HEK293 (cell line): ENCODE data around the gene STAC.

ENCODE experiments used
- CTCF ChIA-PET: fragments of 350-600 bp; formaldehyde crosslinking; extraction: SDS; loops from one replicate; lab custom pipeline; 2021; ENCODE audit warnings: antibody characterized with exemption; lab: Yijun Ruan, JAX
- POLR2A ChIA-PET: fragments of 300-600 bp; formaldehyde crosslinking; extraction: SDS; loops from one replicate; lab custom pipeline; 2020; ENCODE audit warnings: antibody characterized with exemption, inconsistent platforms; lab: Yijun Ruan, JAX
- H3K27ac ChIP-seq: fragments of 200-500 bp; sonication (Bioruptor generic); 2 replicates; pipeline ENCODE4 v1.5.1; 2014; ENCODE audit warnings: low read depth, low read length, control low read depth, inconsistent platforms; ENCODE audit errors: extremely low read depth
- H3K36me3 ChIP-seq, 2 experiments: fragments of 200-500 bp in 1 of 2; sonication (Bioruptor generic) in 1 of 2; 1 replicate in 1 of 2; 2 replicates in 1 of 2; pipeline ENCODE4 v1.5.1; 2014 to 2017; ENCODE audit warnings: inconsistent platforms in 2 of 2, low read length in 2 of 2; ENCODE audit not compliant: control insufficient read depth in 2 of 2, insufficient read depth in 1 of 2
- H3K4me1 ChIP-seq: fragments of 200-500 bp; sonication (Bioruptor generic); 2 replicates; pipeline ENCODE4 v1.5.1; 2014; ENCODE audit warnings: mild to moderate bottlenecking, low read length, inconsistent platforms; ENCODE audit not compliant: control insufficient read depth, insufficient read depth
- H3K4me3 ChIP-seq: 2 replicates; pipeline ENCODE4 v1.5.1; 2011; ENCODE audit warnings: low read depth, mild to moderate bottlenecking, control low read depth, low read length, moderate library complexity
- H3K9me3 ChIP-seq: fragments of 200-500 bp; sonication (Bioruptor generic); 2 replicates; pipeline ENCODE4 v1.5.1; 2014; ENCODE audit warnings: low read depth, low read length, inconsistent platforms; ENCODE audit not compliant: control insufficient read depth, insufficient read depth
- FEZF1 ChIP-seq: fragments of 450-650 bp; formaldehyde crosslinking; IDR thresholded peaks from 2 replicates; pipeline ENCODE4 v1.5.1; 2016; ENCODE audit warnings: missing biosample characterization, missing genetic modification characterization
- GLI4 ChIP-seq: fragments of 450-650 bp; formaldehyde crosslinking; IDR thresholded peaks from 2 replicates; pipeline ENCODE4 v1.5.1; 2016; ENCODE audit warnings: missing biosample characterization, missing genetic modification characterization
- HOXA7 ChIP-seq: sonication (generic); formaldehyde crosslinking; IDR thresholded peaks from 2 replicates; pipeline ENCODE4 v1.8.1; 2022; ENCODE audit warnings: missing genetic modification reagents, borderline replicate concordance
- SALL2 ChIP-seq: fragments of 450-650 bp; formaldehyde crosslinking; IDR thresholded peaks from 2 replicates; pipeline ENCODE4 v1.5.0; 2017; ENCODE audit warnings: missing biosample characterization, mild to moderate bottlenecking, missing genetic modification characterization, borderline replicate concordance
- SCRT1 ChIP-seq: fragments of 450-650 bp; formaldehyde crosslinking; IDR thresholded peaks from 2 replicates; pipeline ENCODE4 v1.5.1; 2016; ENCODE audit warnings: missing biosample characterization, missing genetic modification characterization, borderline replicate concordance
- SP7 ChIP-seq: fragments of 450-650 bp; formaldehyde crosslinking; IDR thresholded peaks from 2 replicates; pipeline ENCODE4 v1.5.1; 2016; ENCODE audit warnings: missing biosample characterization, missing genetic modification characterization
- TRIM28 ChIP-seq: IDR thresholded peaks from 2 replicates; pipeline ENCODE4 v1.6.1; 2011; ENCODE audit warnings: low read length, control low read depth, borderline replicate concordance
- ZBTB20 ChIP-seq: fragments of 450-650 bp; formaldehyde crosslinking; IDR thresholded peaks from 2 replicates; pipeline ENCODE4 v1.5.1; 2016; ENCODE audit warnings: missing biosample characterization, missing genetic modification characterization
- ZEB2 ChIP-seq: fragments of 450-650 bp; formaldehyde crosslinking; IDR thresholded peaks from 2 replicates; pipeline ENCODE4 v1.5.1; 2016; ENCODE audit warnings: missing biosample characterization, missing genetic modification characterization
- ZNF140 ChIP-seq: fragments of 450-650 bp; formaldehyde crosslinking; IDR thresholded peaks from 2 replicates; pipeline ENCODE4 v1.5.1; 2016; ENCODE audit warnings: missing biosample characterization, missing genetic modification characterization
- ZNF157 ChIP-seq: fragments of 450-650 bp; formaldehyde crosslinking; IDR thresholded peaks from 2 replicates; pipeline ENCODE4 v1.5.1; 2016; ENCODE audit warnings: missing biosample characterization, missing genetic modification characterization
- ZNF302 ChIP-seq: fragments of 450-650 bp; formaldehyde crosslinking; IDR thresholded peaks from 2 replicates; pipeline ENCODE4 v1.5.1; 2016; ENCODE audit warnings: missing biosample characterization, missing genetic modification characterization, low read depth
- ZNF311 ChIP-seq: fragments of 450-650 bp; formaldehyde crosslinking; IDR thresholded peaks from 2 replicates; pipeline ENCODE4 v1.5.1; 2017; ENCODE audit warnings: missing biosample characterization, missing genetic modification characterization, borderline replicate concordance
- ZNF324 ChIP-seq: fragments of 450-650 bp; formaldehyde crosslinking; IDR thresholded peaks from 2 replicates; pipeline ENCODE4 v1.5.1; 2016; ENCODE audit warnings: missing biosample characterization, missing genetic modification characterization
- ZNF366 ChIP-seq: fragments of 450-650 bp; formaldehyde crosslinking; conservative IDR thresholded peaks from 2 replicates; pipeline ENCODE4 v1.5.1; 2016; ENCODE audit warnings: missing biosample characterization, missing genetic modification characterization
- ZNF48 ChIP-seq: fragments of 450-650 bp; formaldehyde crosslinking; IDR thresholded peaks from 2 replicates; pipeline ENCODE4 v1.5.1; 2016; ENCODE audit warnings: missing biosample characterization, missing genetic modification characterization
- ZNF510 ChIP-seq: fragments of 450-650 bp; formaldehyde crosslinking; IDR thresholded peaks from 2 replicates; pipeline ENCODE4 v1.5.1; 2018; ENCODE audit warnings: mild to moderate bottlenecking, missing genetic modification characterization, missing biosample characterization; ENCODE audit not compliant: insufficient replicate concordance
- ZNF544 ChIP-seq: fragments of 450-650 bp; formaldehyde crosslinking; IDR thresholded peaks from 2 replicates; pipeline ENCODE4 v1.5.0; 2017; ENCODE audit warnings: missing biosample characterization, missing genetic modification characterization
- ZNF585B ChIP-seq: fragments of 450-650 bp; formaldehyde crosslinking; IDR thresholded peaks from 2 replicates; pipeline ENCODE4 v1.5.1; 2016; ENCODE audit warnings: missing biosample characterization, missing genetic modification characterization
- ZNF621 ChIP-seq: fragments of 450-650 bp; formaldehyde crosslinking; IDR thresholded peaks from 2 replicates; pipeline ENCODE4 v1.5.1; 2017; ENCODE audit warnings: missing biosample characterization, missing genetic modification characterization
- ZNF692 ChIP-seq: fragments of 450-650 bp; formaldehyde crosslinking; IDR thresholded peaks from 2 replicates; pipeline ENCODE4 v1.5.1; 2016; ENCODE audit warnings: missing biosample characterization, missing genetic modification characterization
- TF ChIP-seq, protein P1 (sequence below): fragments of 450-650 bp; formaldehyde crosslinking; IDR thresholded peaks from 2 replicates; pipeline ENCODE4 v1.5.1; 2017; ENCODE audit warnings: missing biosample characterization, missing genetic modification characterization
- TF ChIP-seq, protein P2 (sequence below): fragments of 450-650 bp; formaldehyde crosslinking; IDR thresholded peaks from 2 replicates; pipeline ENCODE4 v1.5.1; 2016; ENCODE audit warnings: missing biosample characterization, missing genetic modification characterization
- TF ChIP-seq, protein P3 (sequence below): fragments of 450-650 bp; formaldehyde crosslinking; IDR thresholded peaks from 2 replicates; pipeline ENCODE4 v1.5.1; 2016; ENCODE audit warnings: missing biosample characterization, missing genetic modification characterization, borderline replicate concordance

STAC gene

GRCh38 chr3:36379872-36380220 lies 458 bp upstream of the STAC start (continued):
- no peak for TF ChIP-seq FEZF1 (tag by site-specific recombination)
- TF ChIP-seq ZNF48: no peak
- TF ChIP-seq, protein P1, sequence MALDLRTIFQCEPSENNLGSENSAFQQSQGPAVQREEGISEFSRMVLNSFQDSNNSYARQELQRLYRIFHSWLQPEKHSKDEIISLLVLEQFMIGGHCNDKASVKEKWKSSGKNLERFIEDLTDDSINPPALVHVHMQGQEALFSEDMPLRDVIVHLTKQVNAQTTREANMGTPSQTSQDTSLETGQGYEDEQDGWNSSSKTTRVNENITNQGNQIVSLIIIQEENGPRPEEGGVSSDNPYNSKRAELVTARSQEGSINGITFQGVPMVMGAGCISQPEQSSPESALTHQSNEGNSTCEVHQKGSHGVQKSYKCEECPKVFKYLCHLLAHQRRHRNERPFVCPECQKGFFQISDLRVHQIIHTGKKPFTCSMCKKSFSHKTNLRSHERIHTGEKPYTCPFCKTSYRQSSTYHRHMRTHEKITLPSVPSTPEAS (tag by site-specific recombination): no peak
- no peak for TF ChIP-seq ZNF311 (tag by site-specific recombination)
- TF ChIP-seq HOXA7 (CRISPR knock-in tag): no peak

DNA sequence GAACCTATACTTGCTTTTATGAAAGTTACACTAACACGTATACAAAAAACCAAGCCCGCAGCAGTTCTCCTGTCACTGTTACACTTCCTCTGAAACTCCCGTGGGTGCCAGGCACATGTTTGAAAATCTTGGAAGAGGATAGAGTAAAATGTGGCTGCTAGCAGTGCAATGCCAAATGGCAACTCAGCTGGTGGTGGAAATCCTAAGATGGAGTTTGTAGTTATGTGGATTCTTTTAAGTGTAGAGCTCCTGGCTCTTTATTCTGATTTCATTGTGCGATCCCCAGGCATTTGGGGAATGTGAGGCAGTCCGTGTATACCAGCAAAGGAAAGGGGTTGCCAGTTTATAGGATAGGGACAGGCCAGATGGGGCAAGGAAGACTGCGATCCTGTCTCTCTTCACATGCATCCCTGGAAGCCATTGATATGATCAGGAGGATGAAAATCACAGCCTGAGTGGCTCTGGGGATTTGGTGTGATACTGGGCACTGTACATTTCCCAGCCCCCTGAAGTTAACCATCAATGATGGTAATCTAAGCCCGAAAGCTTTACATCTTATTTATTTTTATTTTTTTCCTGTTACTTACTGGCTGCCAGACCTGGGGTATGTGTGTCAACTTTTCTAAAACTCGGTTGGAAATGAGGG lies 1.1 kb downstream of the STAC start:
- TF ChIP-seq, protein P2, sequence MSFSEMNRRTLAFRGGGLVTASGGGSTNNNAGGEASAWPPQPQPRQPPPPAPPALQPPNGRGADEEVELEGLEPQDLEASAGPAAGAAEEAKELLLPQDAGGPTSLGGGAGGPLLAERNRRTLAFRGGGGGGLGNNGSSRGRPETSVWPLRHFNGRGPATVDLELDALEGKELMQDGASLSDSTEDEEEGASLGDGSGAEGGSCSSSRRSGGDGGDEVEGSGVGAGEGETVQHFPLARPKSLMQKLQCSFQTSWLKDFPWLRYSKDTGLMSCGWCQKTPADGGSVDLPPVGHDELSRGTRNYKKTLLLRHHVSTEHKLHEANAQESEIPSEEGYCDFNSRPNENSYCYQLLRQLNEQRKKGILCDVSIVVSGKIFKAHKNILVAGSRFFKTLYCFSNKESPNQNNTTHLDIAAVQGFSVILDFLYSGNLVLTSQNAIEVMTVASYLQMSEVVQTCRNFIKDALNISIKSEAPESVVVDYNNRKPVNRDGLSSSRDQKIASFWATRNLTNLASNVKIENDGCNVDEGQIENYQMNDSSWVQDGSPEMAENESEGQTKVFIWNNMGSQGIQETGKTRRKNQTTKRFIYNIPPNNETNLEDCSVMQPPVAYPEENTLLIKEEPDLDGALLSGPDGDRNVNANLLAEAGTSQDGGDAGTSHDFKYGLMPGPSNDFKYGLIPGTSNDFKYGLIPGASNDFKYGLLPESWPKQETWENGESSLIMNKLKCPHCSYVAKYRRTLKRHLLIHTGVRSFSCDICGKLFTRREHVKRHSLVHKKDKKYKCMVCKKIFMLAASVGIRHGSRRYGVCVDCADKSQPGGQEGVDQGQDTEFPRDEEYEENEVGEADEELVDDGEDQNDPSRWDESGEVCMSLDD (tag by site-specific recombination): no peak
- no peak for TF ChIP-seq GLI4 (tag by site-specific recombination)
- no peak for TF ChIP-seq SP7
- Histone ChIP-seq H3K4me3 (peak overlapping the region; percentile 77), H3K36me3 (no peaks in the 10 kb centered on the region), H3K9me3 (no peaks in the 10 kb centered on the region), H3K27ac (no peak overlapping the region), H3K4me1 (no peaks in the 10 kb centered on the region)
- POLR2A ChIA-PET: interaction anchor here (1.0 to 2.5 kb wide), 2 partner anchors 16 to 18 kb away, joined by 3 to 7 read pairs; no protein-coding TSS in a partner anchor
- CTCF ChIA-PET: no interaction called here

DNA sequence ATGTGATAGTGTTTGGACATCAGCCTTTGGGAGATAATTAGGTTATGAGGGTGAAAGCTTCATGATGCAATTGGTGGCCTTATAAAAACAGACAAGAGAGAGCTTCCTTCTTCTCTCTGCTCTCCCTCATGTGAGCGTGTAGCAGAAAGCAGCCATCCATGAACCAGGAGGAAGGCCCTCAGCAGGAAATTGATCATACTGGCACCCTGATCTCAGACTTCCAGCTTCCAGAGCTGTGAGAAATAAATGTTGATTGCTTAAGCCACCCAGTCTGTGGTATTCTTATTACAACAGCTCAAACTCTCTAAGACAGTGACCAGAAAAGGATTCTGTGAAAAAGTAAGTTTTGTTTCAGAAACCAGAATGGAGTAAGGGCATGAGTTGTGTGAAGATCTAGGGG lies 13.3 kb downstream of the STAC start:
- no peaks in the 10 kb centered on the region for H3K9me3 ChIP-seq
- H3K4me1 ChIP-seq: no peaks in the 10 kb centered on the region
- ChIA-PET POLR2A (no interaction called here), CTCF (no interaction called here)
- H3K36me3 ChIP-seq: no peaks in the 10 kb centered on the region
- H3K27ac ChIP-seq: no peak overlapping the region
- H3K4me3 ChIP-seq: no peak overlapping the region
- TF ChIP-seq SCRT1: no peak
- no peak for TF ChIP-seq ZBTB20 (tag by site-specific recombination)
- TF ChIP-seq HOXA7 (CRISPR knock-in tag): no peak
- no peak for TF ChIP-seq ZNF366 (tag by site-specific recombination)
- no peak for TF ChIP-seq ZNF140
- no peak for TF ChIP-seq ZNF510 (tag by site-specific recombination)
- TF ChIP-seq ZNF324 (tag by site-specific recombination): no peak
- no peak for TF ChIP-seq ZNF157
- TF ChIP-seq ZNF544: no peak
- TF ChIP-seq ZEB2 (tag by site-specific recombination): no peak
- no peak for TF ChIP-seq ZNF692 (tag by site-specific recombination)
- no peak for TF ChIP-seq ZNF621
- TF ChIP-seq ZNF48: no peak
- TF ChIP-seq ZNF302 (tag by site-specific recombination): no peak
- no peak for TF ChIP-seq ZNF585B (tag by site-specific recombination)
- TF ChIP-seq TRIM28: no peak
- no peak for TF ChIP-seq SALL2 (tag by site-specific recombination)
- TF ChIP-seq, protein P3, sequence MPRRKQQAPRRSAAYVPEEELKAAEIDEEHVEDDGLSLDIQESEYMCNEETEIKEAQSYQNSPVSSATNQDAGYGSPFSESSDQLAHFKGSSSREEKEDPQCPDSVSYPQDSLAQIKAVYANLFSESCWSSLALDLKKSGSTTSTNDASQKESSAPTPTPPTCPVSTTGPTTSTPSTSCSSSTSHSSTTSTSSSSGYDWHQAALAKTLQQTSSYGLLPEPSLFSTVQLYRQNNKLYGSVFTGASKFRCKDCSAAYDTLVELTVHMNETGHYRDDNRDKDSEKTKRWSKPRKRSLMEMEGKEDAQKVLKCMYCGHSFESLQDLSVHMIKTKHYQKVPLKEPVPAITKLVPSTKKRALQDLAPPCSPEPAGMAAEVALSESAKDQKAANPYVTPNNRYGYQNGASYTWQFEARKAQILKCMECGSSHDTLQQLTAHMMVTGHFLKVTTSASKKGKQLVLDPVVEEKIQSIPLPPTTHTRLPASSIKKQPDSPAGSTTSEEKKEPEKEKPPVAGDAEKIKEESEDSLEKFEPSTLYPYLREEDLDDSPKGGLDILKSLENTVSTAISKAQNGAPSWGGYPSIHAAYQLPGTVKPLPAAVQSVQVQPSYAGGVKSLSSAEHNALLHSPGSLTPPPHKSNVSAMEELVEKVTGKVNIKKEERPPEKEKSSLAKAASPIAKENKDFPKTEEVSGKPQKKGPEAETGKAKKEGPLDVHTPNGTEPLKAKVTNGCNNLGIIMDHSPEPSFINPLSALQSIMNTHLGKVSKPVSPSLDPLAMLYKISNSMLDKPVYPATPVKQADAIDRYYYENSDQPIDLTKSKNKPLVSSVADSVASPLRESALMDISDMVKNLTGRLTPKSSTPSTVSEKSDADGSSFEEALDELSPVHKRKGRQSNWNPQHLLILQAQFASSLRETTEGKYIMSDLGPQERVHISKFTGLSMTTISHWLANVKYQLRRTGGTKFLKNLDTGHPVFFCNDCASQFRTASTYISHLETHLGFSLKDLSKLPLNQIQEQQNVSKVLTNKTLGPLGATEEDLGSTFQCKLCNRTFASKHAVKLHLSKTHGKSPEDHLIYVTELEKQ (tag by site-specific recombination): no peak
